Stimulated activated CD8-positive, alpha-beta memory T cell treated with anti-CD3 and anti-CD28 coated beads, Interleukin-12 subunit alpha, Interleukin-12 subunit beta, amount 100 ng/mL, for 24 hours (primary cell): Measurements from ENCODE around the gene RPTN.

Experiments
- DNase-seq: peaks from one replicate; pipeline ENCODE4 v3.0.0-alpha.2; 2020; ENCODE audit errors: extremely low read depth

The RPTN gene

GRCh38 chr1:152111515-152111968, 47.5 kb downstream of the RPTN start:
- no peak for DNase-seq

- DNase-seq = no peak
Observed at GRCh38 chr1:152110860-152111514, 48.0 kb downstream of the RPTN start.

GRCh38 chr1:152110365-152110859, 48.6 kb downstream of the RPTN start:
- no peak for DNase-seq

- no peak for DNase-seq
Observed at GRCh38 chr1:152109998-152110294, 49.1 kb downstream of the RPTN start.

GRCh38 chr1:152109231-152109997, 49.6 kb downstream of the RPTN start:
- DNase-seq = no peak

- DNase-seq = no peak
Observed at GRCh38 chr1:152108882-152109222, 50.2 kb downstream of the RPTN start.

GRCh38 chr1:152107984-152108881, 50.8 kb downstream of the RPTN start:
- no peak for DNase-seq

- DNase-seq = no peak
Observed at GRCh38 chr1:152107031-152107983, 51.7 kb downstream of the RPTN start.

GRCh38 chr1:152104854-152105253, 54.2 kb downstream of the RPTN start:
- no peak for DNase-seq
